Osteoblast (primary cell): ENCODE results near the gene TMC4. TPM values are rescaled to one million over a fixed set of nuclear protein-coding genes. Genes with fewer than 3 reads are reported as not detected.
A peak's percentile ranks its signal among the peaks of the same experiment; 100 is the strongest.

Experiments
- DNase-seq: peaks from one replicate; pipeline ENCODE4 v3.0.0; 2011; ENCODE audit warnings: low spot score, mixed read lengths; ENCODE audit not compliant: insufficient read length; ENCODE audit errors: missing footprints
- H2AFZ ChIP-seq: 2 replicates; pipeline ENCODE4 v1.6.0; 2011; ENCODE audit warnings: mild to moderate bottlenecking, low read length
- H3K27ac ChIP-seq: 2 replicates; pipeline ENCODE4 v1.5.1; 2011; ENCODE audit warnings: mild to moderate bottlenecking, low read depth, low read length, moderate library complexity
- H3K27me3 ChIP-seq: 2 replicates; pipeline ENCODE4 v1.6.0; 2012; ENCODE audit warnings: mild to moderate bottlenecking, control low read depth, inconsistent platforms, low read length, moderate library complexity; ENCODE audit not compliant: insufficient read depth
- H3K36me3 ChIP-seq: 2 replicates; pipeline ENCODE4 v1.5.1; 2011; ENCODE audit warnings: mild to moderate bottlenecking, low read length, control low read depth, moderate library complexity; ENCODE audit not compliant: insufficient read depth
- H3K4me1 ChIP-seq: 2 replicates; pipeline ENCODE4 v1.5.1; 2011; ENCODE audit warnings: mild to moderate bottlenecking, low read length, control low read depth, moderate library complexity; ENCODE audit not compliant: insufficient read depth
- H3K4me2 ChIP-seq: 2 replicates; pipeline ENCODE4 v1.6.0; 2011; ENCODE audit warnings: mild to moderate bottlenecking, low read length; ENCODE audit not compliant: insufficient read depth
- H3K4me3 ChIP-seq: fragments of 200-600 bp; sonication (generic); 3 replicates; pipeline ENCODE4 v1.5.1; 2012; ENCODE audit warnings: mild to moderate bottlenecking, low read length, inconsistent platforms; ENCODE audit not compliant: insufficient read depth
- H3K79me2 ChIP-seq: 2 replicates; pipeline ENCODE4 v1.6.0; 2012; ENCODE audit warnings: mild to moderate bottlenecking, low read length, control low read depth, inconsistent platforms; ENCODE audit not compliant: insufficient read depth
- H3K9me3 ChIP-seq: 2 replicates; pipeline ENCODE4 v1.5.1; 2011; ENCODE audit warnings: low read depth, low read length, control low read depth
- H4K20me1 ChIP-seq: 2 replicates; pipeline ENCODE4 v1.6.0; 2012; ENCODE audit warnings: mild to moderate bottlenecking, low read length, control low read depth; ENCODE audit not compliant: insufficient read depth
- total RNA-seq: library from RNA; depleted of rRNA; stranded (reverse); fragments of >200 nt; gene quantifications from 2 replicates; pipeline ENCODE4 v1.2.3, GENCODE V29; 2012
- TF ChIP-seq, protein P1 (sequence below): IDR thresholded peaks from 2 replicates; pipeline ENCODE4 v1.5.1; 2011; ENCODE audit warnings: mild to moderate bottlenecking, low read depth, low read length, moderate library complexity; ENCODE audit errors: extremely low read depth

Gene TMC4
- total RNA-seq, 1 donor = 0.72 TPM

DNA sequence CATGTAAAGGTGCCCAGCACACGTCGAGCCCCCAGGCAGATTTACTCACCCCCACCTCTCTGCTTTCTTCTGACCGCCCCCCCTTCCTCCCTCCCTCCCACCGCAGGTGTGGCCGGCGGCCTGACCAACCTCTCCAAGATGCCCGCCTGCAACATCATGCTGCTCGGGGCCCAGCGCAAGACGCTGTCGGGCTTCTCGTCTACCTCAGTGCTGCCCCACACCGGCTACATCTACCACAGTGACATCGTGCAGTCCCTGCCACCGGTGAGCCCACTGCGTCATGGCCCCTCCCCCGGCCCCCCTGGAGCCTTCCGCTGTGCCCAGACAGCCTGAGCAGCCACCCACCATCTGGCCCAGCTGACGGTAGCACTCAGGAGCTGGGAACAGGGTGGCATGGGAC lies 48.6 kb downstream of the TMC4 start:
- Histone ChIP-seq H3K4me2 (no peak overlapping the region), H3K4me3 (no peak overlapping the region), H3K27me3 (no peaks in the 10 kb centered on the region), H3K27ac (no peak overlapping the region), H2AFZ (no peak overlapping the region), H3K4me1 (no peaks in the 10 kb centered on the region), H3K9me3 (no peaks in the 10 kb centered on the region), H3K36me3 (peaks cover 47% of the 10 kb centered on the region), H3K79me2 (no peaks in the 10 kb centered on the region), H4K20me1 (no peaks in the 10 kb centered on the region)
- no peak for DNase-seq
- TF ChIP-seq, protein P1, sequence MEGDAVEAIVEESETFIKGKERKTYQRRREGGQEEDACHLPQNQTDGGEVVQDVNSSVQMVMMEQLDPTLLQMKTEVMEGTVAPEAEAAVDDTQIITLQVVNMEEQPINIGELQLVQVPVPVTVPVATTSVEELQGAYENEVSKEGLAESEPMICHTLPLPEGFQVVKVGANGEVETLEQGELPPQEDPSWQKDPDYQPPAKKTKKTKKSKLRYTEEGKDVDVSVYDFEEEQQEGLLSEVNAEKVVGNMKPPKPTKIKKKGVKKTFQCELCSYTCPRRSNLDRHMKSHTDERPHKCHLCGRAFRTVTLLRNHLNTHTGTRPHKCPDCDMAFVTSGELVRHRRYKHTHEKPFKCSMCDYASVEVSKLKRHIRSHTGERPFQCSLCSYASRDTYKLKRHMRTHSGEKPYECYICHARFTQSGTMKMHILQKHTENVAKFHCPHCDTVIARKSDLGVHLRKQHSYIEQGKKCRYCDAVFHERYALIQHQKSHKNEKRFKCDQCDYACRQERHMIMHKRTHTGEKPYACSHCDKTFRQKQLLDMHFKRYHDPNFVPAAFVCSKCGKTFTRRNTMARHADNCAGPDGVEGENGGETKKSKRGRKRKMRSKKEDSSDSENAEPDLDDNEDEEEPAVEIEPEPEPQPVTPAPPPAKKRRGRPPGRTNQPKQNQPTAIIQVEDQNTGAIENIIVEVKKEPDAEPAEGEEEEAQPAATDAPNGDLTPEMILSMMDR = no peak

DNA sequence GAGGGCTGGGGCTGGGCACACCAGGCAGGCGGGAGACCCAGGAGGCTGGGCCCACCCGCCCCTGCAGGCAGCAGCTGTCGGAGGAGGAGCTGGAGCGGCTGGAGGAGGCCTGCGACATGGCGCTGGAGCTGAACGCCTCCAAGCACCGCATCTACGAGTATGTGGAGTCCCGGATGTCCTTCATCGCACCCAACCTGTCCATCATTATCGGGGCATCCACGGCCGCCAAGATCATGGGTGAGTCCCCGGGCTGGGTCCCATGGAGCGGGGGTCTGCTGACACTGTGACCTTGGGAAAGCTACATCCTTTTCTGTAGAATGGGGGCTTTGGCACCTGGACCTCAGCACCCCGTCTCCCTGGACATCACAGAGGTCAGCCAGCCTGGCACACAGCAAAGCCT lies 49.3 kb downstream of the TMC4 start:
- H3K9me3 ChIP-seq = no peaks in the 10 kb centered on the region
- DNase-seq = no peak
- H3K27ac ChIP-seq = no peak overlapping the region
- no peak overlapping the region for H3K4me2 ChIP-seq
- H4K20me1 ChIP-seq = no peaks in the 10 kb centered on the region
- TF ChIP-seq, protein P1 = no peak
- H3K4me1 ChIP-seq = no peaks in the 10 kb centered on the region
- H3K79me2 ChIP-seq = no peaks in the 10 kb centered on the region
- H2AFZ ChIP-seq = no peak overlapping the region
- peaks cover 46% of the 10 kb centered on the region for H3K36me3 ChIP-seq
- no peaks in the 10 kb centered on the region for H3K27me3 ChIP-seq
- no peak overlapping the region for H3K4me3 ChIP-seq

DNA sequence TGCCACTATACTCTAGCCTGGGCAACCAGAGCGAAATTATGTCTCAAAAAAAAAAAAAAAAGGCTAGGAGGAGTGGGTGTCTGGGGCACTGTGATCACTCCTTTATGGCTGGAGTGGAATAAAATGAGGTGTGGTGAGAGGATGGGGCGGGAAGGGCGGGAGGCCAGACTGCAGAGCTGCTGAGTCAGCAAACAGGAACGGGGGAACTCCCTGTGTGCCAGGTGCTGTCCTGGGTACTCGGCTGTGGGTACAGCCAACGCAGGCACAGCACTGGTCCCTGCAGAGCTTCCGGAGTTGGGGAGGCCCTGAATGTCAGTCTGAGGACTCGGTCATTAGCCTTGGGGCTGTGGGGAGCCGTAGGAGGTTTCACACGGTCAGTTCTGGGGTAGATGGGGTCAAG lies 51.7 kb downstream of the TMC4 start:
- H3K9me3 ChIP-seq = no peaks in the 10 kb centered on the region
- H3K79me2 ChIP-seq = peaks cover 17% of the 10 kb centered on the region
- peaks cover 49% of the 10 kb centered on the region for H3K36me3 ChIP-seq
- TF ChIP-seq, protein P1 = no peak
- no peak overlapping the region for H2AFZ ChIP-seq
- peak; percentile 73 for DNase-seq
- H3K27ac ChIP-seq = no peak overlapping the region
- peaks cover 7% of the 10 kb centered on the region for H4K20me1 ChIP-seq
- no peaks in the 10 kb centered on the region for H3K27me3 ChIP-seq
- no peak overlapping the region for H3K4me2 ChIP-seq
- peaks cover 4% of the 10 kb centered on the region for H3K4me1 ChIP-seq
- H3K4me3 ChIP-seq = no peak overlapping the region

GRCh38 chr19:54115109-54116063 lies 57.6 kb downstream of the TMC4 start, which contains the start of the genes PRPF31 and TFPT:
Gene PRPF31 (plus strand): TSS chr19:54115754. CDS start chr19:54118279, 2,525 bp downstream.
Gene TFPT (minus strand): TSS chr19:54115657. CDS start chr19:54115269, 388 bp downstream.
- Histone ChIP-seq H4K20me1 (peaks cover 9% of the 10 kb centered on the region), H3K4me1 (peaks cover 9% of the 10 kb centered on the region), H2AFZ (peak within 1 kb of the TSS; percentile 97), H3K79me2 (peaks cover 45% of the 10 kb centered on the region), H3K36me3 (peaks cover 24% of the 10 kb centered on the region), H3K9me3 (no peaks in the 10 kb centered on the region), H3K4me3 (peak within 1 kb of the TSS; percentile 85), H3K27ac (peak within 1 kb of the TSS; percentile 81), H3K4me2 (peak within 1 kb of the TSS; percentile 90), H3K27me3 (no peaks in the 10 kb centered on the region)
- DNase-seq = peak; percentile 99
- TF ChIP-seq, protein P1 = no peak
